Gastroesophageal sphincter (tissue), 3 donors: ENCODE results near the gene VWA3B.

Source experiments
- CTCF ChIP-seq, 4 experiments: fragments of 200-600 bp in 2 of 4; fragments of 450-650 bp in 2 of 4; sonication (generic) in 1 of 4; IDR thresholded peaks; one replicate each; pipeline ENCODE4 v1.5.1; 2017 to 2019; ENCODE audit warnings: antibody characterized with exemption in 4 of 4, mild to moderate bottlenecking in 2 of 4, moderate library complexity in 2 of 4
- POLR2AphosphoS5 ChIP-seq: sonication (generic); formaldehyde crosslinking; IDR thresholded peaks from one replicate; pipeline ENCODE4 v1.6.1; 2017; ENCODE audit warnings: antibody characterized with exemption

DNA sequence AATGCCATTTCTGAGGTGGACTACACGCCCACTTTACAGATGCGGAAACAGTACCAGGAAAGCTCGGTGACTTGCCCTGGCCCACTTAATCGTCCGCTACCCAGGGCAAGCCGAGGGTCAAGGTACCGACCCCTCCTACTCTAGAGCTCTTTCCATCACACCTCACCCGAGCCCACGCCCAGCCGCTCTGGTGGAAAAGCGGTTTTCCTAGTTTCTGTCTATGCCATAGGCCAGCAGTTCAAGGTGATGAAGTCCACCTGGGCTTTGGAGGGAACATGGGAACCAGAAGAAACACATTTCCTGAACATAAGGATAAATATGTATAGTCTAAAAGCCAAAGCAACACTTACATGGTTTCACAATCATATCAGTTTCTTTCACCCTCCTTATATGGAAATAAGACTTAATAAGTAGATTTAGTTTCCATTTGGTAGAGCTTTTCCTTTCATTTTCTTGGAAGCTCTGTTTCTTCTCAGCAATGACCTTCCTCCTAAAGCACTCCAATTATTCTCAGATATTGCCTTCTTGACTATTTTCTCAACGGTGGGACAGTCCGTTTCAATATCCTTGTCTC, 567 bp downstream of the VWA3B start:
- TF ChIP-seq POLR2AphosphoS5, result no peak
- no peak for TF ChIP-seq CTCF (IDR thresholded peaks at IDR 0.05)
